HEK293T (cell line): ENCODE data around the gene HRH4.

Experiments used
- CTCF ChIA-PET: fragments of 350-600 bp; formaldehyde crosslinking; extraction: SDS; loops from one replicate; lab custom pipeline; 2021; ENCODE audit warnings: antibody characterized with exemption, inconsistent platforms; lab: Yijun Ruan, JAX
- POLR2A ChIA-PET: fragments of 350-600 bp; formaldehyde crosslinking; extraction: SDS; loops from one replicate; lab custom pipeline; 2020; ENCODE audit warnings: antibody characterized with exemption, inconsistent platforms; lab: Yijun Ruan, JAX
- DNase-seq: peaks from one replicate; pipeline ENCODE4 v3.0.0; 2012; ENCODE audit warnings: mixed read lengths; ENCODE audit errors: extremely low spot score
- ARNT ChIP-seq: fragments of 450-650 bp; IDR thresholded peaks from 2 replicates; pipeline ENCODE4 v1.6.1; 2017; ENCODE audit warnings: mild to moderate bottlenecking
- BHLHE40 ChIP-seq: fragments of 450-650 bp; IDR thresholded peaks from 2 replicates; pipeline ENCODE4 v1.6.1; 2016; ENCODE audit warnings: mild to moderate bottlenecking, moderate library complexity, borderline replicate concordance
- CTBP1 ChIP-seq: fragments of 450-650 bp; IDR thresholded peaks from 2 replicates; pipeline ENCODE4 v1.6.1; 2016; ENCODE audit warnings: borderline replicate concordance
- ELF4 ChIP-seq: fragments of 450-650 bp; IDR thresholded peaks from 2 replicates; pipeline ENCODE4 v1.6.1; 2017; ENCODE audit warnings: antibody characterized with exemption
- FOXA1 ChIP-seq: fragments of 450-650 bp; IDR thresholded peaks from 2 replicates; pipeline ENCODE4 v1.6.1; 2016; ENCODE audit warnings: mild to moderate bottlenecking
- FOXK2 ChIP-seq: fragments of 450-650 bp; IDR thresholded peaks from 2 replicates; pipeline ENCODE4 v1.6.1; 2016; ENCODE audit warnings: mild to moderate bottlenecking
- FOXM1 ChIP-seq: fragments of 450-650 bp; IDR thresholded peaks from 2 replicates; pipeline ENCODE4 v1.6.1; 2017; ENCODE audit warnings: mild to moderate bottlenecking, borderline replicate concordance
- HDGF ChIP-seq: fragments of 450-650 bp; IDR thresholded peaks from 2 replicates; pipeline ENCODE4 v1.6.1; 2017; ENCODE audit warnings: antibody characterized with exemption, borderline replicate concordance
- L3MBTL2 ChIP-seq: fragments of 450-650 bp; conservative IDR thresholded peaks from 2 replicates; pipeline ENCODE4 v1.6.1; 2016; ENCODE audit warnings: mild to moderate bottlenecking
- LEF1 ChIP-seq: fragments of 450-650 bp; IDR thresholded peaks from 2 replicates; pipeline ENCODE4 v1.6.1; 2017; ENCODE audit warnings: mild to moderate bottlenecking, borderline replicate concordance
- NFRKB ChIP-seq: fragments of 450-650 bp; IDR thresholded peaks from 2 replicates; pipeline ENCODE4 v1.6.1; 2016; ENCODE audit warnings: mild to moderate bottlenecking, moderate library complexity
- PKNOX1 ChIP-seq: fragments of 450-650 bp; IDR thresholded peaks from 2 replicates; pipeline ENCODE4 v1.6.1; 2016
- SP1 ChIP-seq: fragments of 450-650 bp; IDR thresholded peaks from 2 replicates; pipeline ENCODE4 v1.6.1; 2017
- SUZ12 ChIP-seq: fragments of 450-650 bp; IDR thresholded peaks from 2 replicates; pipeline ENCODE4 v1.6.1; 2016; ENCODE audit warnings: mild to moderate bottlenecking
- TARDBP ChIP-seq: fragments of 450-650 bp; IDR thresholded peaks from 2 replicates; pipeline ENCODE4 v1.6.1; 2016
- ZNF384 ChIP-seq: fragments of 450-650 bp; IDR thresholded peaks from 2 replicates; pipeline ENCODE4 v1.6.1; 2016

The HRH4 gene

GRCh38 chr18:24456549-24456948 is 3.9 kb upstream of the HRH4 start:
- no peak for TF ChIP-seq LEF1
- TF ChIP-seq CTBP1: no peak
- TF ChIP-seq HDGF: no peak
- TF ChIP-seq ZNF384: no peak
- no peak for TF ChIP-seq ARNT
- TF ChIP-seq PKNOX1: no peak
- no peak for TF ChIP-seq TARDBP
- TF ChIP-seq FOXM1: no peak
- no peak for TF ChIP-seq FOXA1
- no peak for TF ChIP-seq FOXK2
- no peak for DNase-seq
- POLR2A ChIA-PET: no interaction called here
- CTCF ChIA-PET: no interaction called here

- ChIA-PET POLR2A (interaction anchor here (1.7 kb wide), 1 partner anchor 33 kb away, joined by 6 read pairs; the partner anchor contains the start of gene IMPACT), CTCF (no interaction called here)
- no peak for TF ChIP-seq HDGF
- no peak for TF ChIP-seq FOXK2
- TF ChIP-seq ARNT: no peak
- no peak for TF ChIP-seq FOXM1
- no peak for TF ChIP-seq TARDBP
- TF ChIP-seq SUZ12: no peak
- TF ChIP-seq PKNOX1: no peak
- TF ChIP-seq L3MBTL2: no peak
- TF ChIP-seq NFRKB: no peak
- TF ChIP-seq ELF4: no peak
- TF ChIP-seq LEF1: no peak
- DNase-seq: no peak
Measured at GRCh38 chr18:24459772-24460171, 665 bp upstream of the HRH4 start.

GRCh38 chr18:24461996-24462395 is 1.6 kb downstream of the HRH4 start:
- CTCF ChIA-PET: interaction anchor here (0.7 kb wide), 1 partner anchor 275 kb away, joined by 3 read pairs; no protein-coding TSS in a partner anchor
- POLR2A ChIA-PET: no interaction called here
- DNase-seq: no peak
- TF ChIP-seq FOXK2 (no peak), HDGF (no peak), FOXM1 (no peak), PKNOX1 (no peak), ZNF384 (no peak), BHLHE40 (no peak), LEF1 (no peak), SP1 (no peak), CTBP1 (no peak), NFRKB (no peak), ELF4 (no peak), TARDBP (no peak), FOXA1 (no peak), ARNT (no peak), L3MBTL2 (no peak), SUZ12 (no peak)

GRCh38 chr18:24462838-24463775 is 2.7 kb downstream of the HRH4 start:
- TF ChIP-seq ELF4 (no peak), LEF1 (no peak), ZNF384 (no peak), SUZ12 (no peak), FOXK2 (no peak), ARNT (no peak), HDGF (no peak), PKNOX1 (no peak), FOXA1 (no peak), TARDBP (no peak), CTBP1 (no peak), SP1 (no peak), FOXM1 (no peak)
- ChIA-PET POLR2A (no interaction called here), CTCF (interaction anchor here (0.9 kb wide), 1 partner anchor 51 kb away, joined by 3 read pairs; no protein-coding TSS in a partner anchor)
- DNase-seq: no peak

- DNase-seq: no peak
- ChIA-PET CTCF (interaction anchor here (0.6 kb wide), 1 partner anchor 275 kb away, joined by 3 read pairs; no protein-coding TSS in a partner anchor), POLR2A (interaction anchor here (1.1 kb wide), 1 partner anchor 39 kb away, joined by 6 read pairs; the partner anchor contains the start of gene IMPACT)
- TF ChIP-seq FOXM1 (no peak), FOXA1 (no peak), CTBP1 (no peak), LEF1 (no peak), SP1 (no peak), ELF4 (no peak)
Measured at GRCh38 chr18:24465486-24465885, 5.0 kb downstream of the HRH4 start.
